Measurements from ENCODE around the gene TBC1D25.

DNA sequence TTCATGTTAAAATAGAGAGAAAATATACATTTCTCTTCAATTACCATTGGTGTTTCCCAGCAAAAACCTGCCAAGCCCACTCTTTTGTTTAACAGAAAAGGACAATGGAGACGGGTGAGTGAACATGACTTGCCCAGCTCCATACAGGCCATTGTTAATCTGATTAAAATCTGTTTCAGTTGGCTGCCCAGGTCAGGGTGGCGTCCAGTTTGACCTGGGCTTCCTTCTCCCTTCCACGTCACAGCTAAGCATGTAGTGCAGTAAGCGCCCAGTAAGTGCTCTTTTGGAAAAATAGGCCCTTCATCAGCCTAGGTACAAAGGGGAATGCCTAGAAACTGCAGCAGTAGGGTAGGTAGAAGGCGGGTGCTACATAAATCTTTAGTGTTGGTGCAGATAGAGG is 32.3 kb upstream of the TBC1D25 start:
- no peak for TF ChIP-seq EZH2 (IDR thresholded peaks at IDR 0.05; ENCODE audit: borderline replicate concordance, low read depth, low read length, severe bottlenecking)
- TF ChIP-seq, protein P1, sequence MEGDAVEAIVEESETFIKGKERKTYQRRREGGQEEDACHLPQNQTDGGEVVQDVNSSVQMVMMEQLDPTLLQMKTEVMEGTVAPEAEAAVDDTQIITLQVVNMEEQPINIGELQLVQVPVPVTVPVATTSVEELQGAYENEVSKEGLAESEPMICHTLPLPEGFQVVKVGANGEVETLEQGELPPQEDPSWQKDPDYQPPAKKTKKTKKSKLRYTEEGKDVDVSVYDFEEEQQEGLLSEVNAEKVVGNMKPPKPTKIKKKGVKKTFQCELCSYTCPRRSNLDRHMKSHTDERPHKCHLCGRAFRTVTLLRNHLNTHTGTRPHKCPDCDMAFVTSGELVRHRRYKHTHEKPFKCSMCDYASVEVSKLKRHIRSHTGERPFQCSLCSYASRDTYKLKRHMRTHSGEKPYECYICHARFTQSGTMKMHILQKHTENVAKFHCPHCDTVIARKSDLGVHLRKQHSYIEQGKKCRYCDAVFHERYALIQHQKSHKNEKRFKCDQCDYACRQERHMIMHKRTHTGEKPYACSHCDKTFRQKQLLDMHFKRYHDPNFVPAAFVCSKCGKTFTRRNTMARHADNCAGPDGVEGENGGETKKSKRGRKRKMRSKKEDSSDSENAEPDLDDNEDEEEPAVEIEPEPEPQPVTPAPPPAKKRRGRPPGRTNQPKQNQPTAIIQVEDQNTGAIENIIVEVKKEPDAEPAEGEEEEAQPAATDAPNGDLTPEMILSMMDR (IDR thresholded peaks at IDR 0.05; ENCODE audit: borderline replicate concordance, extremely low read depth, low read length, poor library complexity, severe bottlenecking): no peak
